HepG2 (cell line): ENCODE results near the gene PROC. TPM values are rescaled to one million over a fixed set of nuclear protein-coding genes. Genes with fewer than 3 reads are reported as not detected.

Experiments
- DDIT3 ChIP-seq: sonication (generic); formaldehyde crosslinking; IDR thresholded peaks from 2 replicates; pipeline ENCODE4 v1.4.0; 2020; ENCODE audit warnings: mild to moderate bottlenecking, missing genetic modification reagents
- GTF3A ChIP-seq: sonication (generic); formaldehyde crosslinking; conservative IDR thresholded peaks from 2 replicates; pipeline ENCODE4 v1.4.0; 2020; ENCODE audit warnings: mild to moderate bottlenecking, missing genetic modification reagents
- KDM4B ChIP-seq: sonication (generic); formaldehyde crosslinking; IDR thresholded peaks from 2 replicates; pipeline ENCODE4 v1.4.0; 2020; ENCODE audit warnings: missing genetic modification reagents
- NFE2L1 ChIP-seq: sonication (generic); formaldehyde crosslinking; IDR thresholded peaks from 2 replicates; pipeline ENCODE4 v1.4.0; 2020; ENCODE audit warnings: missing genetic modification reagents, mild to moderate bottlenecking, borderline replicate concordance
- SCMH1 ChIP-seq: sonication (generic); formaldehyde crosslinking; IDR thresholded peaks from 2 replicates; pipeline ENCODE4 v1.9.0; 2021; ENCODE audit warnings: missing genetic modification reagents, mild to moderate bottlenecking, borderline replicate concordance
- SPEN ChIP-seq: sonication (generic); formaldehyde crosslinking; IDR thresholded peaks from 2 replicates; pipeline ENCODE4 v1.5.1; 2020; ENCODE audit warnings: low read depth, mild to moderate bottlenecking, missing genetic modification reagents
- TCF12 ChIP-seq, 2 experiments: fragments of 450-650 bp in 1 of 2; sonication (generic) in 1 of 2; formaldehyde crosslinking in 1 of 2; IDR thresholded peaks; 2 replicates each; pipeline versions ENCODE4 v1.6.1 to v1.8.0; 2017 to 2022; ENCODE audit warnings: antibody characterized with exemption in 1 of 2, mild to moderate bottlenecking in 1 of 2, missing genetic modification reagents in 1 of 2, moderate library complexity in 1 of 2
- TGIF2 ChIP-seq: IDR thresholded peaks from 2 replicates; pipeline ENCODE4 v1.6.1; 2016; ENCODE audit warnings: control low read depth, missing compliant biosample characterization
- THAP8 ChIP-seq: sonication (generic); formaldehyde crosslinking; IDR thresholded peaks from 2 replicates; pipeline ENCODE4 v1.5.1; 2020; ENCODE audit warnings: missing genetic modification reagents, mild to moderate bottlenecking, borderline replicate concordance
- ZGPAT ChIP-seq: IDR thresholded peaks from 2 replicates; pipeline ENCODE4 v1.6.1; 2016; ENCODE audit warnings: mild to moderate bottlenecking
- ZHX1 ChIP-seq: sonication (generic); formaldehyde crosslinking; IDR thresholded peaks from 2 replicates; pipeline ENCODE4 v1.8.1; 2022; ENCODE audit warnings: low read depth, mild to moderate bottlenecking, missing genetic modification reagents
- ZMYM4 ChIP-seq: sonication (generic); formaldehyde crosslinking; IDR thresholded peaks from 2 replicates; pipeline ENCODE4 v1.8.1; 2023; ENCODE audit warnings: mild to moderate bottlenecking, missing genetic modification reagents
- ZNF101 ChIP-seq: sonication (generic); formaldehyde crosslinking; IDR thresholded peaks from 2 replicates; pipeline ENCODE4 v1.4.0; 2020; ENCODE audit warnings: mild to moderate bottlenecking, low read depth, missing genetic modification reagents, borderline replicate concordance
- ZNF687 ChIP-seq: sonication (generic); formaldehyde crosslinking; IDR thresholded peaks from 2 replicates; pipeline ENCODE4 v1.5.1; 2020; ENCODE audit warnings: mild to moderate bottlenecking, missing genetic modification reagents, moderate library complexity
- ZNF766 ChIP-seq: sonication (generic); formaldehyde crosslinking; IDR thresholded peaks from 2 replicates; pipeline ENCODE4 v1.5.0; 2020; ENCODE audit warnings: missing genetic modification reagents, borderline replicate concordance
- polyA plus RNA-seq, 8 experiments: library from polyadenylated mRNA; depleted of rRNA in 3 of 8; stranded (reverse) in 7 of 8; unstranded in 1 of 8; fragments of >200 nt; fragmentation: Illumina TruSeq in 4 of 8; extraction: Trizol in 4 of 8; gene quantifications; 2 replicates each; pipeline versions ENCODE4 v1.2.1 to v1.2.3, GENCODE V29; 2011 to 2016; ENCODE audit warnings: low read depth in 4 of 8, missing spikeins in 1 of 8, mixed read lengths in 1 of 8; ENCODE audit not compliant: insufficient read depth in 1 of 8
- total RNA-seq, 5 experiments: library from RNA; depleted of rRNA; stranded (reverse); fragments of >200 nt; fragmentation: Illumina TruSeq; extraction: Trizol; gene quantifications; 2 replicates each; pipeline ENCODE4 v1.2.3, GENCODE V29; 2016; ENCODE audit warnings: low read depth in 1 of 5

PROC gene
- total and polyA plus RNA-seq, 2 of the 13 experiments (the other 11 are each of a cell fraction or from before 2014, with no cell fraction given) = 134 to 185 TPM

GRCh38 chr2:127454595-127455565, 36.7 kb downstream of the PROC start (continued):
- TF ChIP-seq ZGPAT (CRISPR knock-in tag) = peak; percentile 97
- TF ChIP-seq TGIF2 (CRISPR knock-in tag) = peak; percentile 93
- peak; percentile 96 for TF ChIP-seq KDM4B (CRISPR knock-in tag)
- TF ChIP-seq NFE2L1 = no peak
- TF ChIP-seq TCF12 (IDR thresholded peaks at IDR 0.05) = no peak
- TF ChIP-seq TCF12 (CRISPR knock-in tag; IDR thresholded peaks at IDR 0.05) = peak; percentile 85; the same call in 1 of the 2 replicates
- 0 out of 2 replicates have a peak, but pooled peaks have one; percentile 77 for TF ChIP-seq DDIT3 (CRISPR knock-in tag)
- no peak for TF ChIP-seq GTF3A (CRISPR knock-in tag)
- no peak for TF ChIP-seq ZNF101
- TF ChIP-seq SCMH1 (CRISPR knock-in tag) = no peak
- TF ChIP-seq ZHX1 = peak; percentile 80; the same call in 1 of the 2 replicates
- peak; percentile 98 for TF ChIP-seq ZMYM4 (CRISPR knock-in tag)
- no peak for TF ChIP-seq THAP8
- peak; percentile 92 for TF ChIP-seq SPEN (CRISPR knock-in tag)
- 0 out of 2 replicates have a peak, but pooled peaks have one; percentile 59 for TF ChIP-seq ZNF766 (CRISPR knock-in tag)
- peak; percentile 71 for TF ChIP-seq ZNF687 (CRISPR knock-in tag)
